GM18951 (cell line): ENCODE results near the gene BIRC6.

Experiments used
- POLR2A ChIP-seq: IDR thresholded peaks from 4 replicates; pipeline ENCODE4 v1.6.1; 2011; ENCODE audit warnings: mild to moderate bottlenecking; ENCODE audit not compliant: insufficient read length, insufficient read depth; ENCODE audit errors: extremely low read depth
- in situ Hi-C: fragments of 300-500 bp; cut with MboI; formaldehyde crosslinking; loops from one replicate; pipeline ENCODE4 v1.12.0; 2022; ENCODE audit warnings: low sequenced_read_pairs, mixed read lengths, inconsistent platforms; ENCODE audit not compliant: unreplicated experiment

BIRC6 gene

GRCh38 chr2:32532341-32532740 lies 175.5 kb downstream of the BIRC6 start:
- TF ChIP-seq POLR2A: no peak
- in situ Hi-C loops: no loop called here

- in situ Hi-C loops: no loop called here
- TF ChIP-seq POLR2A: no peak
Observed at GRCh38 chr2:32532961-32533360, 176.1 kb downstream of the BIRC6 start.

- in situ Hi-C loops: no loop called here
- no peak for TF ChIP-seq POLR2A
Observed at GRCh38 chr2:32534831-32535230, 178.0 kb downstream of the BIRC6 start.

- in situ Hi-C loops: no loop called here
- no peak for TF ChIP-seq POLR2A
Observed at GRCh38 chr2:32538735-32539134, 181.9 kb downstream of the BIRC6 start.

GRCh38 chr2:32552483-32552882 lies 195.7 kb downstream of the BIRC6 start:
- in situ Hi-C loops: loop anchor here (25.0 kb wide), 1 partner anchor 835 kb away; no protein-coding TSS in a partner anchor

- in situ Hi-C loops: loop anchor here (25.0 kb wide), 1 partner anchor 833 kb away; no protein-coding TSS in a partner anchor
Observed at GRCh38 chr2:32553829-32554432, 197.1 kb downstream of the BIRC6 start.

GRCh38 chr2:32558492-32558891 lies 201.7 kb downstream of the BIRC6 start:
- TF ChIP-seq POLR2A: no peak
- in situ Hi-C loops: loop anchor here (25.0 kb wide), 1 partner anchor 829 kb away; no protein-coding TSS in a partner anchor

More at GRCh38 chr2:32553829-32554432, 197.1 kb downstream of the BIRC6 start:
- TF ChIP-seq POLR2A: no peak

GRCh38 chr2:32559136-32559535 lies 202.3 kb downstream of the BIRC6 start:
- no peak for TF ChIP-seq POLR2A
- in situ Hi-C loops: loop anchor here (25.0 kb wide), 1 partner anchor 828 kb away; no protein-coding TSS in a partner anchor

- in situ Hi-C loops: loop anchor here (25.0 kb wide), 1 partner anchor 824 kb away; no protein-coding TSS in a partner anchor
- TF ChIP-seq POLR2A: no peak
Observed at GRCh38 chr2:32562906-32563305, 206.1 kb downstream of the BIRC6 start.

GRCh38 chr2:32564417-32565035 lies 207.7 kb downstream of the BIRC6 start:
- TF ChIP-seq POLR2A: no peak
- in situ Hi-C loops: loop anchor here (25.0 kb wide), 1 partner anchor 823 kb away; no protein-coding TSS in a partner anchor

GRCh38 chr2:32565902-32566301 lies 209.1 kb downstream of the BIRC6 start:
- TF ChIP-seq POLR2A: no peak
- in situ Hi-C loops: loop anchor here (25.0 kb wide), 1 partner anchor 821 kb away; no protein-coding TSS in a partner anchor

GRCh38 chr2:32572030-32572429 lies 215.2 kb downstream of the BIRC6 start:
- in situ Hi-C loops: loop anchor here (25.0 kb wide), 1 partner anchor 815 kb away; no protein-coding TSS in a partner anchor
- TF ChIP-seq POLR2A: no peak

GRCh38 chr2:32572737-32573136 lies 215.9 kb downstream of the BIRC6 start:
- no peak for TF ChIP-seq POLR2A
- in situ Hi-C loops: loop anchor here (25.0 kb wide), 1 partner anchor 815 kb away; no protein-coding TSS in a partner anchor
